GM12878 (cell line): ENCODE data around the gene SNAPC2. TPM values are rescaled to one million over a fixed set of nuclear protein-coding genes. Genes with fewer than 3 reads are reported as not detected.

Experiments
- ATAC-seq: fragments of 200-7000 bp; cut with Tn5 transposase; 3 replicates; pipeline ENCODE4 v1.9.1; 2020; ENCODE audit warnings: mild to moderate bottlenecking, moderate library complexity
- BruUV-seq: library from RNA; stranded (reverse); fragments of 400-500 nt; replicated peaks from 2 replicates; lab custom pipeline; 2021; lab: Mats Ljungman, UMichigan
- CTCF ChIA-PET: fragments of 300-600 bp; sonication (Branson Sonifier 250); formaldehyde crosslinking; extraction: SDS; loops from one replicate; lab custom pipeline; 2021; ENCODE audit warnings: inconsistent platforms; lab: Yijun Ruan, JAX
- POLR2A ChIA-PET: fragments of 350-600 bp; formaldehyde crosslinking; extraction: SDS; loops from one replicate; lab custom pipeline; 2021; ENCODE audit warnings: inconsistent platforms; lab: Charles Lee
- RAD21 ChIA-PET: fragments of 300-600 bp; sonication (Branson Sonifier 250); formaldehyde crosslinking; loops from one replicate; lab custom pipeline; 2023; ENCODE audit warnings: antibody characterized with exemption; ENCODE audit not compliant: unreplicated experiment; lab: Charles Lee
- SMC1A ChIA-PET: fragments of 300-600 bp; sonication (Branson Sonifier 250); formaldehyde crosslinking; loops from one replicate; lab custom pipeline; 2023; ENCODE audit not compliant: unreplicated experiment, uncharacterized antibody; lab: Charles Lee
- DNase-seq: peaks from one replicate; pipeline ENCODE4 v3.0.0-alpha.2; 2011; ENCODE audit warnings: low read depth, low spot score
- FAIRE-seq: peaks from 3 replicates; lab custom pipeline; 2011; peaks lifted over from hg19 to GRCh38; lab: Jason Lieb, UNC
- H2AFZ ChIP-seq: 2 replicates; pipeline ENCODE4 v1.6.0; 2011; ENCODE audit warnings: low read depth, low read length, control low read depth; ENCODE audit not compliant: control insufficient read depth
- H3K27ac ChIP-seq: 2 replicates; pipeline ENCODE4 v1.5.1; 2011; ENCODE audit warnings: control low read depth; ENCODE audit not compliant: control insufficient read depth, insufficient read depth
- H3K27me3 ChIP-seq, 2 experiments: replicated peaks in 1 of 2; 2 replicates each; pipeline versions ENCODE4 v1.6.0 to v1.6.1; 2011; ENCODE audit warnings: low read length in 1 of 2; ENCODE audit not compliant: control insufficient read depth in 2 of 2, insufficient read depth in 2 of 2
- H3K36me3 ChIP-seq, 2 experiments: 2 replicates each; pipeline ENCODE4 v1.5.1; 2011; ENCODE audit warnings: low read length in 1 of 2; ENCODE audit not compliant: control insufficient read depth in 2 of 2, insufficient read depth in 2 of 2
- H3K4me1 ChIP-seq: 2 replicates; pipeline ENCODE4 v1.6.1; 2011; ENCODE audit warnings: mild to moderate bottlenecking, low read length, moderate library complexity, mixed read lengths; ENCODE audit not compliant: control insufficient read depth, insufficient read depth
- H3K4me2 ChIP-seq: 2 replicates; pipeline ENCODE4 v1.6.0; 2011; ENCODE audit warnings: control low read depth; ENCODE audit not compliant: control insufficient read depth, insufficient read depth
- H3K4me3 ChIP-seq: fragments of 200-600 bp; sonication (generic); 2 replicates; pipeline ENCODE4 v1.5.1; 2016
- H3K79me2 ChIP-seq: 2 replicates; pipeline ENCODE4 v1.6.0; 2011; ENCODE audit warnings: low read length; ENCODE audit not compliant: control insufficient read depth, insufficient read depth
- H3K9ac ChIP-seq: 2 replicates; pipeline ENCODE4 v1.8.0; 2011; ENCODE audit warnings: low read length, control low read depth, mixed read lengths; ENCODE audit not compliant: control insufficient read depth, insufficient read depth
- H3K9me3 ChIP-seq: replicated peaks from 3 replicates; pipeline ENCODE4 v1.5.1; 2011; ENCODE audit warnings: mild to moderate bottlenecking, low read length; ENCODE audit not compliant: control insufficient read depth, insufficient read depth
- H4K20me1 ChIP-seq: 2 replicates; pipeline ENCODE4 v1.6.0; 2011; ENCODE audit not compliant: control insufficient read depth, insufficient read depth
- ASH2L ChIP-seq: fragments of 300-600, 200-600 bp; sonication (generic); IDR thresholded peaks from 2 replicates; pipeline ENCODE4 v1.6.1; 2017; ENCODE audit warnings: low read depth, mild to moderate bottlenecking, borderline replicate concordance
- ATF7 ChIP-seq: fragments of 450-650 bp; IDR thresholded peaks from 2 replicates; pipeline ENCODE4 v1.6.1; 2016; ENCODE audit warnings: low read depth, mild to moderate bottlenecking
- KAT2A ChIP-seq: conservative IDR thresholded peaks from 2 replicates; pipeline ENCODE4 v1.6.1; 2011; ENCODE audit warnings: low read depth, low read length; ENCODE audit not compliant: control insufficient read depth
- MEF2A ChIP-seq: IDR thresholded peaks from 2 replicates; pipeline ENCODE4 v1.6.1; 2011; ENCODE audit warnings: low read depth, mild to moderate bottlenecking, low read length, moderate library complexity; ENCODE audit not compliant: insufficient read depth
- MTA2 ChIP-seq: fragments of 450-650 bp; IDR thresholded peaks from 2 replicates; pipeline ENCODE4 v1.6.1; 2016; ENCODE audit warnings: low read depth, mild to moderate bottlenecking, moderate library complexity
- POLR2A ChIP-seq: IDR thresholded peaks from 2 replicates; pipeline ENCODE4 v1.6.1; 2011; ENCODE audit warnings: low read depth, mild to moderate bottlenecking, low read length
- POU2F2 ChIP-seq: IDR thresholded peaks from 3 replicates; pipeline ENCODE4 v1.6.1; 2011; ENCODE audit warnings: low read depth, mild to moderate bottlenecking, low read length, borderline replicate concordance
- RELA ChIP-seq: fragments of 450-650 bp; IDR thresholded peaks from 2 replicates; pipeline ENCODE4 v1.8.0; 2014; ENCODE audit warnings: borderline replicate concordance; ENCODE audit not compliant: partially characterized antibody
- WRNIP1 ChIP-seq: IDR thresholded peaks from 2 replicates; pipeline ENCODE4 v1.6.1; 2011; ENCODE audit warnings: low read depth, low read length, improper control_type of control experiment, borderline replicate concordance
- ZBTB4 ChIP-seq: fragments of 450-650 bp; formaldehyde crosslinking; IDR thresholded peaks from 2 replicates; pipeline ENCODE4 v1.4.0; 2022; ENCODE audit warnings: mild to moderate bottlenecking, moderate library complexity
- WGBS: methylation state at CpG from one replicate; pipeline ENCODE4 v1.1.6; 2016; ENCODE audit warnings: low lambda C conversion rate; ENCODE audit not compliant: insufficient replicate concordance, insufficient coverage; ENCODE audit errors: missing lambda C conversion rate; 5-methylcytosine and 5-hydroxymethylcytosine counted together
- in situ Hi-C: fragments of 300-500 bp; cut with MboI; formaldehyde crosslinking; loops from 9 replicates; pipeline ENCODE4 v1.14.3; 2018; ENCODE audit warnings: mixed read lengths
- intact Hi-C: fragments of 100-400 bp; cut with micrococcal nuclease; formaldehyde crosslinking; loops from one replicate; pipeline ENCODE4 v1.14.2; 2022; ENCODE audit not compliant: unreplicated experiment
- polyA plus RNA-seq, 11 experiments: library from polyadenylated mRNA; depleted of rRNA in 4 of 11; unstranded in 6 of 11; stranded (reverse) in 5 of 11; fragments of >200 nt; fragmentation: Nextera tagmentation in 4 of 11; fragmentation: Illumina TruSeq in 1 of 11; extraction: Ambion mirVana in 4 of 11; extraction: Trizol in 1 of 11; gene quantifications; 1 replicate in 1 of 11; 2 replicates in 10 of 11; pipeline versions ENCODE4 v1.2.1 to v1.2.3, GENCODE V29; 2011 to 2016; ENCODE audit warnings: inconsistent platforms in 2 of 11, missing spikeins in 2 of 11, low read depth in 1 of 11
- total RNA-seq, 4 experiments: library from RNA; depleted of rRNA in 3 of 4; stranded (reverse); fragments of >200 nt in 3 of 4; fragmentation: Illumina TruSeq in 1 of 4; extraction: Trizol in 1 of 4; gene quantifications; 2 replicates each; pipeline versions ENCODE4 v1.2.1 to v1.2.3, GENCODE V29; 2013 to 2021

Gene SNAPC2
- total and polyA plus RNA-seq, 10 of the 15 experiments (the other 5 are each of a cell fraction or from before 2014, with no cell fraction given): 0.19 to 20.8 (median 12.6) TPM

- no peak for TF ChIP-seq MTA2
- TF ChIP-seq ASH2L: no peak
- no peak for TF ChIP-seq ATF7
Observed at GRCh38 chr19:7924241-7924640, 4.1 kb downstream of the SNAPC2 start (continued).

- BruUV-seq: no TSS peak
- intact Hi-C loops: loop anchor here (1.0 kb wide), 1 partner anchor 71 kb away; no protein-coding TSS in a partner anchor
- DNase-seq (no peak), FAIRE-seq (no peak), ATAC-seq (no peak)
- ChIA-PET SMC1A (no interaction called here), RAD21 (interaction anchor here (0.7 kb wide), 1 partner anchor 146 kb away, joined by 3 read pairs; no protein-coding TSS in a partner anchor), CTCF (no interaction called here), POLR2A (interaction anchor here (0.6 kb wide), 1 partner anchor 558 kb away, joined by 3 read pairs; no protein-coding TSS in a partner anchor)
- Histone ChIP-seq H3K79me2 (no peaks in the 10 kb centered on the region), H3K4me2 (no peak overlapping the region), H3K27ac (no peak overlapping the region), H3K4me3 (no peak overlapping the region), H2AFZ (no peak overlapping the region), H3K9ac (no peak overlapping the region), H3K27me3 (no peaks in the 10 kb centered on the region), H4K20me1 (no peaks in the 10 kb centered on the region; the same call in 1 of the 2 replicates), H3K9me3 (no peaks in the 10 kb centered on the region), H3K4me1 (peaks cover 8% of the 10 kb centered on the region), H3K36me3 (peaks cover 0 to 3% of the 10 kb centered on the region in 2 experiments; a peak in 2 of 4 replicates)
- TF ChIP-seq POU2F2 (no peak), MEF2A (no peak), KAT2A (no peak), POLR2A (no peak), RELA (no peak), WRNIP1 (no peak), ZBTB4 (CRISPR knock-in tag) (no peak)
- WGBS: 84% methylated on average over 18 of the region's 34 CpGs
- in situ Hi-C loops: no loop called here
Observed at GRCh38 chr19:7924651-7925170, 4.6 kb downstream of the SNAPC2 start.
